ENCODE data around the gene MAP3K6. TPM values are rescaled to one million over a fixed set of nuclear protein-coding genes. Genes with fewer than 3 reads are reported as not detected.

Gene MAP3K6
- total RNA-seq, 6 experiments from 2014 or later: 4.3 to 14.9 (median 5.6) TPM

- H3K4me3 ChIP-seq: no peak overlapping the region
Measured at GRCh38 chr1:27307874-27308598, 58.7 kb downstream of the MAP3K6 start.

GRCh38 chr1:27306892-27307761, 59.6 kb downstream of the MAP3K6 start:
- Histone ChIP-seq H3K9me3 (no peaks in the 10 kb centered on the region), H3K36me3 (peaks cover 0 to 17% (median 2%) of the 10 kb centered on the region in 4 donors), H3K4me1 (no peaks in the 10 kb centered on the region), H3K27me3 (no peaks in the 10 kb centered on the region), H3K27ac (no peak overlapping the region), H3K4me3 (no peak overlapping the region)
- TF ChIP-seq POLR2A (IDR thresholded peaks at IDR 0.05) (no peak), CTCF (IDR thresholded peaks at IDR 0.05) (no peak)
- intact Hi-C loops (cut with DNase I): no loop called here
- WGBS (ENCODE audit: insufficient coverage, low coverage, low lambda C conversion rate, missing lambda C conversion rate): 93% methylated on average over 4 of the region's 11 CpGs
- ATAC-seq (no peak), DNase-seq (no peak)

More at GRCh38 chr1:27307874-27308598, 58.7 kb downstream of the MAP3K6 start:
- Histone ChIP-seq H3K36me3 (peaks cover 0 to 13% (median 1%) of the 10 kb centered on the region in 4 donors), H3K27ac (no peak overlapping the region), H3K4me1 (no peaks in the 10 kb centered on the region), H3K9me3 (no peaks in the 10 kb centered on the region), H3K27me3 (no peaks in the 10 kb centered on the region)
- no peak for TF ChIP-seq CTCF (IDR thresholded peaks at IDR 0.05)
- TF ChIP-seq POLR2A (IDR thresholded peaks at IDR 0.05): no peak
- DNase-seq (no peak), ATAC-seq (peak in 1 of 4 donors; percentile 15)
- intact Hi-C loops (cut with DNase I): no loop called here
- WGBS (ENCODE audit: insufficient coverage, low coverage, low lambda C conversion rate, missing lambda C conversion rate): 91% methylated on average over 3 of the region's 6 CpGs

- no peak for TF ChIP-seq CTCF (IDR thresholded peaks at IDR 0.05)
- no peak for TF ChIP-seq POLR2A (IDR thresholded peaks at IDR 0.05)
- Histone ChIP-seq H3K27me3 (no peaks in the 10 kb centered on the region), H3K9me3 (no peaks in the 10 kb centered on the region), H3K36me3 (peaks cover 0 to 23% (median 2%) of the 10 kb centered on the region in 4 donors), H3K4me1 (no peaks in the 10 kb centered on the region), H3K27ac (no peak overlapping the region), H3K4me3 (no peak overlapping the region)
- DNase-seq (no peak), ATAC-seq (peak in 1 of 4 donors; percentile 18)
- intact Hi-C loops (cut with DNase I): no loop called here
- WGBS (ENCODE audit: insufficient coverage, low coverage, low lambda C conversion rate, missing lambda C conversion rate): 88% methylated on average over 7 of the region's 11 CpGs
Measured at GRCh38 chr1:27306071-27306470, 60.7 kb downstream of the MAP3K6 start.

Small RNA genes within 50 kb of the gene (small RNA-seq; reads per million reads assigned to genes)
- gene RNU6-48P: 0 reads per million in 2 experiments

Other genes starting within 250 kb of the MAP3K6 start
- gene SLC9A1, start 211.8 kb downstream of the MAP3K6 start, total RNA-seq: 1 to 10 TPM; 1.7 to 4.3 (median 3.0) TPM
- gene WDTC1, start 132.3 kb downstream of the MAP3K6 start, total RNA-seq: 10 to 100 TPM; 17.6 to 22.7 (median 19.8) TPM
- 10 to 100 TPM; 15.1 to 22.6 (median 19.1) TPM for gene TMEM222, start 44.8 kb downstream of the MAP3K6 start, total RNA-seq
- gene SYTL1, start 24.9 kb downstream of the MAP3K6 start, total RNA-seq: 1 to 10 TPM in 1 of 6 experiments, under 1 TPM in 5; 0.37 to 1.7 (median 0.80) TPM
- gene FCN3, start 7.9 kb upstream of the MAP3K6 start, total RNA-seq: 100 to 1,000 TPM in 4 of 6 experiments, 10 to 100 TPM in 2; 81.6 to 213 (median 111) TPM
- under 1 TPM in 1 of 6 experiments, not detected in 5; 0.86 TPM for gene CD164L2, start 16.4 kb upstream of the MAP3K6 start, total RNA-seq
- under 1 TPM in 2 of 6 experiments, not detected in 4; 0.19 to 0.43 TPM for gene GPR3, start 25.7 kb upstream of the MAP3K6 start, total RNA-seq
- 10 to 100 TPM; 18.4 to 38.1 (median 26.5) TPM for gene WASF2, start 123.2 kb upstream of the MAP3K6 start, total RNA-seq
- gene AHDC1, start 237.2 kb upstream of the MAP3K6 start, total RNA-seq: 10 to 100 TPM in 3 of 6 experiments, 1 to 10 TPM in 3; 5.5 to 21.3 (median 10.9) TPM